ENCODE measurements around the gene NYNRIN.

GRCh38 chr14:24438223-24439097 is 39.7 kb downstream of the NYNRIN start:
- TF ChIP-seq CTCF (IDR thresholded peaks at IDR 0.05) = no peak
- TF ChIP-seq ETV6 (CRISPR knock-in tag; IDR thresholded peaks at IDR 0.05) = no peak
- no peak for TF ChIP-seq SP1 (CRISPR knock-in tag; conservative IDR thresholded peaks at IDR 0.05)
- no peak for TF ChIP-seq PREB (CRISPR knock-in tag; IDR thresholded peaks at IDR 0.05; ENCODE audit: borderline replicate concordance)
- TF ChIP-seq FOXP1 (CRISPR knock-in tag; IDR thresholded peaks at IDR 0.05; ENCODE audit: borderline replicate concordance) = no peak
- TF ChIP-seq CREB1 (CRISPR knock-in tag; IDR thresholded peaks at IDR 0.05) = no peak
- TF ChIP-seq ZNF121 (CRISPR knock-in tag; IDR thresholded peaks at IDR 0.05) = no peak
- TF ChIP-seq USF2 (CRISPR knock-in tag; IDR thresholded peaks at IDR 0.05) = no peak

Data from WTC11 (cell line).